ENCODE results near the gene FHOD3. TPM values are rescaled to one million over a fixed set of nuclear protein-coding genes. Genes with fewer than 3 reads are reported as not detected.

FHOD3 gene
- total and polyA plus RNA-seq, 2 of the 8 experiments (the other 6 are each of a cell fraction or from before 2014, with no cell fraction given) = 9.7 to 10.5 TPM

DNA sequence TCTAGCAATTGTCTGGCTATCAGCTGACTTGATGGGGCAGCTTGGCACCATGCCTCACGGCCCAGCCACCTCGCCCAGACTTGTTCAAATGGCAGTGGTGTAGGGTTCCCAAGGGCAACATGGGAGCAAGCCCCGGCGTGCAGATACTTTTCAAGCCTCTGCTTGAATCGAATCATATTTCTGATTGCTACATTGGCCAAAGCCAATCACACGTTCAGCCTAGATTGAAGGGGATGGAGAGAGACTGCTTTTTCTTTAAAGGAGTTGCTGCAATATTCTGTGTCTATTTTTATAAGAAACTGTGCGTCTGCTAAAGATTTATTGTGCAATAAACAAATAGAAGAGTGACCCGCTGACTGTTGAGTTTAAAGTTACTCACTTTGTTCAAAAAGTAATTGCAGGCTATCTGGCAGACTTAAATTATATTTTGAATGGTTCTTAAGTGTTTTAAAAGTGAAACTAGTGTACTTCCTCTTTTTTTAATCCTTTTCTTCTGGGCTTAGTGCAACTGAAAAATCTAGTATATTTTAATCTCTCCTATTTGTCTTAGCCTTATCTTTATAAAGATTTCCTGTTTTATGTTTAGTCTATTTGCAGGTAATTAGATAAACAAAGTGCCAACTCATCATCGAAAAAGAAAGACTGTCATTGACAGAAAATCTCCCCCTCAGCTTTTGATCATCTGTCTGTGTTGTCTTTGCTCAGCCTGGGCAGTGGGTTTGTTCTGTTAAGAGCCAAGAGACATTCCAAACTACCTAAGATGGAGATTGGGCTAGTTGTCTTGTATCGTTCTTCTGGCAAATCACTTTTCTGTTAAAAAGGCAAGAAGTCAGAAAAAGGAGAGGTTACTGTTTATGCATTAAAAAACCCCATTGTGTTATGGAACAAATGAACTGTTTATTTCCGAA lies 375.2 kb downstream of the FHOD3 start:
- H3K14ac ChIP-seq (ENCODE audit: insufficient read length) = no peak overlapping the region
- no peak for TF ChIP-seq POLR2AphosphoS5 (IDR thresholded peaks at IDR 0.05; ENCODE audit: low read depth, low read length)
- POLR2A ChIA-PET (ENCODE audit: partially characterized antibody) = no interaction called here
- CTCF ChIA-PET (ENCODE audit: partially characterized antibody) = interaction anchor here (6.3 kb wide), 1 partner anchor 15 kb away, joined by 46 read pairs; no protein-coding TSS in a partner anchor
- H3K27me3 ChIP-seq (replicated peaks in 1 of 4; ENCODE audit: control insufficient read depth in 3 of 4, extremely low read depth in 1 of 4, insufficient read depth in 3 of 4, low read length in 3 of 4) = no peaks in the 10 kb centered on the region
- H2BK15ac ChIP-seq (ENCODE audit: low read length) = no peak overlapping the region
- no peaks in the 10 kb centered on the region for H3K79me2 ChIP-seq (ENCODE audit: control insufficient read depth in 1 of 2, insufficient read depth in 2 of 2, low read length in 2 of 2)
- H3K79me1 ChIP-seq (ENCODE audit: low read depth, low read length) = no peaks in the 10 kb centered on the region
- H2BK12ac ChIP-seq (ENCODE audit: low read depth, low read length) = no peak overlapping the region
- no peak overlapping the region for H2AK5ac ChIP-seq (ENCODE audit: low read depth, low read length)
- no peak overlapping the region for H4K91ac ChIP-seq (replicated peaks; ENCODE audit: insufficient read length, low read length)
- no peak overlapping the region for H3K27ac ChIP-seq (ENCODE audit: low read depth, low read length)
- H2BK20ac ChIP-seq (ENCODE audit: low read length) = no peak overlapping the region
- H3K4me2 ChIP-seq (ENCODE audit: insufficient read depth in 1 of 2, low read depth in 2 of 2, low read length in 2 of 2) = no peak overlapping the region
- H4K5ac ChIP-seq (ENCODE audit: insufficient read length, low read depth, low read length) = no peak overlapping the region
- no peak overlapping the region for H3K56ac ChIP-seq (replicated peaks; ENCODE audit: insufficient read length, low read depth, low read length)
- H2BK120ac ChIP-seq (replicated peaks; ENCODE audit: low read depth, low read length) = no peak overlapping the region
- 82% methylated on average over 11 of the region's 11 CpGs; no CpG with 5 or more reads in 1 of the 2 experiments for WGBS, 2 experiments (ENCODE audit: extremely low coverage in 1 of 2, insufficient coverage in 1 of 2, insufficient read length in 1 of 2, insufficient replicate concordance in 2 of 2, low coverage in 1 of 2, low lambda C conversion rate in 2 of 2, missing lambda C conversion rate in 1 of 2)
- no peak overlapping the region for H3K4ac ChIP-seq (replicated peaks; ENCODE audit: insufficient read length, low read depth, low read length)
- H4K8ac ChIP-seq (ENCODE audit: extremely low read depth, insufficient read depth, low read length) = no peak overlapping the region
- peak overlapping the region; percentile 47 for H3K23ac ChIP-seq (ENCODE audit: insufficient read length)
- no peaks in the 10 kb centered on the region for H3K23me2 ChIP-seq (ENCODE audit: low read depth, low read length)
- no peak for DNase-seq (ENCODE audit: low read depth in 1 of 2, low spot score in 2 of 2)
- FAIRE-seq = no peak
- H4K20me1 ChIP-seq (replicated peaks in 1 of 2; ENCODE audit: control insufficient read depth in 1 of 2, insufficient read depth in 2 of 2, low read length in 2 of 2) = no peaks in the 10 kb centered on the region
- no peak overlapping the region for H2AFZ ChIP-seq (ENCODE audit: low read length)
- no peaks in the 10 kb centered on the region; a peak in 1 of 4 replicates for H3K9me3 ChIP-seq (ENCODE audit: insufficient read depth in 2 of 2, low read depth in 1 of 2, low read length in 1 of 2)
- H2BK5ac ChIP-seq (ENCODE audit: low read depth, low read length) = no peak overlapping the region
- H3K4me1 ChIP-seq (replicated peaks in 1 of 4; ENCODE audit: control insufficient read depth in 3 of 4, insufficient read depth in 4 of 4, low read length in 3 of 4) = peaks cover 0 to 2% (median under 1%) of the 10 kb centered on the region in 4 experiments; a peak in 3 of 7 replicates
- no peak overlapping the region for H3K4me3 ChIP-seq (ENCODE audit: extremely low read depth in 1 of 4, insufficient read depth in 2 of 4, low read depth in 3 of 4, low read length in 4 of 4)
- H3K9ac ChIP-seq (replicated peaks in 1 of 4; ENCODE audit: extremely low read depth in 1 of 4, low read depth in 3 of 4, low read length in 3 of 4) = no peak overlapping the region
- no peak overlapping the region for H3K18ac ChIP-seq (ENCODE audit: extremely low read depth, low read length)
- no peaks in the 10 kb centered on the region for H3K36me3 ChIP-seq (ENCODE audit: control insufficient read depth in 2 of 4, insufficient read depth in 4 of 4, low read length in 3 of 4)
